SK-N-SH (cell line): ENCODE results near the gene HESX1. TPM values are rescaled to one million over a fixed set of nuclear protein-coding genes. Genes with fewer than 3 reads are reported as not detected.

Experiments
- CTCF ChIA-PET: fragments of 300-600, 350-600 bp; formaldehyde crosslinking; extraction: SDS; loops from one replicate; lab custom pipeline; 2021; lab: Yijun Ruan, JAX
- POLR2A ChIA-PET: fragments of 350-600 bp; sonication (Branson Sonifier 250); formaldehyde crosslinking; extraction: SDS; loops from one replicate; lab custom pipeline; 2020; ENCODE audit warnings: antibody characterized with exemption, inconsistent platforms; lab: Yijun Ruan, JAX
- DNase-seq: peaks from one replicate; pipeline ENCODE4 v3.0.0; 2012
- H2AFZ ChIP-seq: fragments of 200-600 bp; sonication (generic); 2 replicates; pipeline ENCODE4 v1.8.1; 2016; ENCODE audit warnings: antibody characterized with exemption, mild to moderate bottlenecking, low read depth
- H3F3A ChIP-seq: fragments of 200-600 bp; sonication (generic); replicated peaks from 2 replicates; pipeline ENCODE3; 2016; ENCODE audit warnings: antibody characterized with exemption, mild to moderate bottlenecking; ENCODE audit not compliant: insufficient read depth
- H3K27ac ChIP-seq, 2 experiments: fragments of 200-500 bp in 1 of 2; fragments of 200-600 bp in 1 of 2; sonication (Bioruptor generic) in 1 of 2; sonication (generic), shearing (Covaris generic) in 1 of 2; 2 replicates each; pipeline versions ENCODE4 v1.5.1 to v1.6.1; 2014 to 2016; ENCODE audit warnings: low read depth in 2 of 2, inconsistent platforms in 1 of 2, low read length in 1 of 2, mild to moderate bottlenecking in 1 of 2, mixed read lengths in 1 of 2
- H3K27me3 ChIP-seq: fragments of 200-600 bp; sonication (generic), shearing (Covaris generic); 2 replicates; pipeline ENCODE4 v1.6.1; 2016; ENCODE audit warnings: mixed run types; ENCODE audit not compliant: insufficient read depth
- H3K36me3 ChIP-seq, 2 experiments: fragments of 200-500 bp in 1 of 2; fragments of 200-600 bp in 1 of 2; sonication (Bioruptor generic) in 1 of 2; sonication (generic) in 1 of 2; replicated peaks in 1 of 2; 2 replicates each; pipeline versions ENCODE3 to v1.5.1; 2014 to 2016; ENCODE audit warnings: low read length in 1 of 2, mild to moderate bottlenecking in 1 of 2; ENCODE audit not compliant: insufficient read depth in 2 of 2, control insufficient read depth in 1 of 2
- H3K4me1 ChIP-seq, 2 experiments: fragments of 200-500 bp in 1 of 2; fragments of 200-600 bp in 1 of 2; sonication (Bioruptor generic) in 1 of 2; sonication (generic), shearing (Covaris generic) in 1 of 2; 2 replicates each; pipeline versions ENCODE4 v1.5.1 to v1.6.1; 2014 to 2016; ENCODE audit warnings: low read depth in 1 of 2, low read length in 1 of 2, mixed run types in 1 of 2; ENCODE audit not compliant: insufficient read depth in 2 of 2, control insufficient read depth in 1 of 2
- H3K4me2 ChIP-seq: fragments of 200-600 bp; sonication (generic), shearing (Covaris generic); 2 replicates; pipeline ENCODE4 v1.6.1; 2017; ENCODE audit warnings: mixed run types
- H3K4me3 ChIP-seq, 2 experiments: fragments of 200-500 bp in 1 of 2; fragments of 200-600 bp in 1 of 2; sonication (Bioruptor generic) in 1 of 2; sonication (generic), shearing (Covaris generic) in 1 of 2; 2 replicates each; pipeline versions ENCODE4 v1.5.1 to v1.8.1; 2014 to 2016; ENCODE audit warnings: low read depth in 2 of 2, inconsistent platforms in 1 of 2, low read length in 1 of 2, mild to moderate bottlenecking in 1 of 2, mixed read lengths in 1 of 2, moderate library complexity in 1 of 2
- H3K79me2 ChIP-seq: fragments of 200-600 bp; sonication (generic); 2 replicates; pipeline ENCODE4 v1.8.1; 2017; ENCODE audit warnings: mild to moderate bottlenecking; ENCODE audit not compliant: insufficient read depth
- H3K9ac ChIP-seq: fragments of 200-600 bp; sonication (generic); 2 replicates; pipeline ENCODE4 v1.6.1; 2017; ENCODE audit warnings: mixed run types
- H3K9me2 ChIP-seq: fragments of 200-600 bp; sonication (generic); 2 replicates; pipeline ENCODE4 v1.6.1; 2017; ENCODE audit warnings: mixed run types
- H3K9me3 ChIP-seq: fragments of 200-600 bp; sonication (generic); 2 replicates; pipeline ENCODE4 v1.6.1; 2017; ENCODE audit warnings: mixed run types, mild to moderate bottlenecking, moderate library complexity
- H4K20me1 ChIP-seq: fragments of 200-600 bp; sonication (generic); 2 replicates; pipeline ENCODE4 v1.6.1; 2017; ENCODE audit warnings: mild to moderate bottlenecking, mixed run types; ENCODE audit not compliant: insufficient read depth
- ELF1 ChIP-seq: IDR thresholded peaks from 2 replicates; pipeline ENCODE4 v1.4.0; 2012
- EP300 ChIP-seq, 2 experiments: IDR thresholded peaks; 2 replicates each; pipeline versions ENCODE4 v1.4.0 to v1.6.1; 2012; ENCODE audit warnings: borderline replicate concordance in 1 of 2, low read depth in 1 of 2, low read length in 1 of 2
- FOSL2 ChIP-seq: IDR thresholded peaks from 2 replicates; pipeline ENCODE4 v1.4.0; 2012; ENCODE audit warnings: low read depth, mild to moderate bottlenecking, moderate library complexity, borderline replicate concordance
- FOXJ3 ChIP-seq: sonication (generic); formaldehyde crosslinking; IDR thresholded peaks from 2 replicates; pipeline ENCODE4 v1.5.1; 2020; ENCODE audit warnings: mild to moderate bottlenecking, missing genetic modification reagents
- JUND ChIP-seq: IDR thresholded peaks from 2 replicates; pipeline ENCODE4 v1.4.0; 2012
- MAX ChIP-seq: IDR thresholded peaks from 2 replicates; pipeline ENCODE4 v1.4.0; 2012; ENCODE audit warnings: low read depth
- MEF2A ChIP-seq: IDR thresholded peaks from 2 replicates; pipeline ENCODE4 v1.4.0; 2012; ENCODE audit warnings: low read depth, borderline replicate concordance
- POLR2AphosphoS5 ChIP-seq: IDR thresholded peaks from 2 replicates; pipeline ENCODE4 v1.6.1; 2012; ENCODE audit warnings: low read depth, low read length
- RAD21 ChIP-seq: IDR thresholded peaks from 2 replicates; pipeline ENCODE4 v1.6.1; 2012; ENCODE audit warnings: mild to moderate bottlenecking, low read length
- RXRA ChIP-seq: IDR thresholded peaks from 2 replicates; pipeline ENCODE4 v1.4.0; 2012; ENCODE audit warnings: low read depth, mild to moderate bottlenecking, borderline replicate concordance
- SIN3A ChIP-seq: IDR thresholded peaks from 2 replicates; pipeline ENCODE4 v1.6.1; 2012; ENCODE audit warnings: low read depth, mild to moderate bottlenecking, low read length, moderate library complexity, borderline replicate concordance
- SMC3 ChIP-seq: IDR thresholded peaks from 2 replicates; pipeline ENCODE4 v1.6.1; 2012; ENCODE audit warnings: low read depth, low read length, improper control_type of control experiment
- USF1 ChIP-seq: IDR thresholded peaks from 2 replicates; pipeline ENCODE4 v1.4.0; 2012; ENCODE audit warnings: low read depth, borderline replicate concordance
- WGBS: methylation state at CpG from one replicate; pipeline ENCODE4 v1.1.6; 2017; ENCODE audit warnings: low lambda C conversion rate; 5-methylcytosine and 5-hydroxymethylcytosine counted together
- polyA plus RNA-seq, 3 experiments: library from polyadenylated mRNA; depleted of rRNA; stranded (reverse); fragments of >200 nt; gene quantifications; 2 replicates each; pipeline ENCODE4 v1.2.3, GENCODE V29; 2012
- TF ChIP-seq, protein P1 (sequence below): fragments of 150-350 bp; IDR thresholded peaks from 2 replicates; pipeline ENCODE4 v1.6.1; 2017; ENCODE audit warnings: antibody characterized with exemption, low read length, low read depth, borderline replicate concordance
- TF ChIP-seq, protein P2 (sequence below): IDR thresholded peaks from 2 replicates; pipeline ENCODE4; 2012

Gene HESX1
- polyA plus RNA-seq, 1 of the 3 experiments (the other 2 are of a cell fraction), result 1.2 TPM

DNA sequence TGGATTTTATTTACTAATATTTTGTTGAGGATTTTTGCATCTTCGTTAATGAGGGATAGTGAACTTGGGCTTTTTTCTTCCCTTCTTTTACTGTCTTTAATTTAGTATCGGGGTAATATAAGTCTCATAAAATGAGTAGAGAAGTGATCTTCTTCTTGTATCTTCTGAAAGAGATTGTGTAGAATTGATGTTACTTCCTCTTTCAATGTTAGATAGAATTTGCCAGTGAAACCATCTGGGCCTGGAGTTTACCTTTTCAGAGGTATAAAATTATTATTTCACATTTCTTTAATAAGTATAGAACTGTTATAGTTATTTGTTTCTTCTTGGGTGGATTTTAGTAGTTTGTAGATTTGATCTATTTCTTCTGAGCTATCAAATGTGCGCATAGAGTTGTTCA is 7.8 kb downstream of the HESX1 start:
- POLR2A ChIA-PET, result no interaction called here
- CTCF ChIA-PET, result interaction anchor here (0.6 to 1.3 kb wide), 2 partner anchors 22 to 670 kb away, joined by 4 to 5 read pairs; no protein-coding TSS in a partner anchor
- WGBS, result 89% methylated on average over 3 of the region's 3 CpGs

DNA sequence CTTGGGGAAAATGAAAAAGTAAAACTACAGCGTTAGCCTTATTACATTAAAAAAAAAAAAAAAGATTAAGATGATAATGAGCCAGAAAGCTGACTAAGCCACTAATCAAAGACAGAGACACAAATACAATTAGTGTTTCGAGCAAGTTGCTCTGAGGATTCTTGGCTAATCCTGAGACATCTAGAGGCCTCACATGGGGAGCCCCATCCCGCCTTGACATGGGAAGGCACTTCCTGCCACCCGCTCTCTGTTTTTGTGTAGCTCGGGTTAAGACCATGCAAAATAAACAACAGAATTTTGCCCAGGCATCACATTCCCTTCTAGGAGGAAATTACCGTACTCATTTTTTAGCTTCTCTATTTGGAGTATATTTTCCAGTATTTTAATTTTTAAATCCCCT is 15.3 kb downstream of the HESX1 start:
- TF ChIP-seq JUND (no peak), SIN3A (no peak), USF1 (no peak), SMC3 (no peak), EP300 (IDR thresholded peaks at IDR 0.05; ENCODE audit: borderline replicate concordance in 1 of 2, low read depth in 1 of 2, low read length in 1 of 2) (no peak)
- ChIA-PET POLR2A (no interaction called here), CTCF (interaction anchor here (1.0 to 1.2 kb wide), 3 partner anchors 9 to 84 kb away, joined by 3 to 4 read pairs (median 4); no protein-coding TSS in a partner anchor)
- no peaks in the 10 kb centered on the region for H3K9me2 ChIP-seq
- H3K4me1 ChIP-seq, result peaks cover 0 to 7% of the 10 kb centered on the region in 2 experiments; a peak in 2 of 4 replicates
- peak; percentile 36 for DNase-seq
- no peaks in the 10 kb centered on the region for H4K20me1 ChIP-seq
- H3K4me3 ChIP-seq, result no peak overlapping the region
- H3F3A ChIP-seq, result peaks cover 5% of the 10 kb centered on the region
- no peaks in the 10 kb centered on the region for H3K79me2 ChIP-seq
- no peak overlapping the region for H2AFZ ChIP-seq
- H3K9ac ChIP-seq, result no peak overlapping the region
- H3K27me3 ChIP-seq, result no peaks in the 10 kb centered on the region
- H3K27ac ChIP-seq, result no peak overlapping the region
- no peaks in the 10 kb centered on the region for H3K9me3 ChIP-seq
- 54% methylated on average over 6 of the region's 6 CpGs for WGBS
- H3K36me3 ChIP-seq, result no peaks in the 10 kb centered on the region
- H3K4me2 ChIP-seq, result no peak overlapping the region

More for the DNA sequence above, 7.8 kb downstream of the HESX1 start:
- Histone ChIP-seq H3F3A (no peaks in the 10 kb centered on the region), H4K20me1 (no peaks in the 10 kb centered on the region), H3K4me2 (no peak overlapping the region), H3K4me1 (no peaks in the 10 kb centered on the region), H3K27me3 (no peaks in the 10 kb centered on the region), H3K9me2 (no peaks in the 10 kb centered on the region), H3K4me3 (no peak overlapping the region), H3K36me3 (no peaks in the 10 kb centered on the region), H3K79me2 (no peaks in the 10 kb centered on the region), H2AFZ (no peak overlapping the region), H3K9me3 (no peaks in the 10 kb centered on the region), H3K27ac (no peak overlapping the region), H3K9ac (no peak overlapping the region)
- no peak for DNase-seq
- TF ChIP-seq RXRA (no peak), RAD21 (no peak), EP300 (IDR thresholded peaks at IDR 0.05; ENCODE audit: borderline replicate concordance in 1 of 2, low read depth in 1 of 2, low read length in 1 of 2) (no peak), FOSL2 (no peak), ELF1 (no peak), POLR2AphosphoS5 (no peak), MEF2A (no peak), MAX (no peak), FOXJ3 (CRISPR knock-in tag) (no peak)
- TF ChIP-seq, protein P1, sequence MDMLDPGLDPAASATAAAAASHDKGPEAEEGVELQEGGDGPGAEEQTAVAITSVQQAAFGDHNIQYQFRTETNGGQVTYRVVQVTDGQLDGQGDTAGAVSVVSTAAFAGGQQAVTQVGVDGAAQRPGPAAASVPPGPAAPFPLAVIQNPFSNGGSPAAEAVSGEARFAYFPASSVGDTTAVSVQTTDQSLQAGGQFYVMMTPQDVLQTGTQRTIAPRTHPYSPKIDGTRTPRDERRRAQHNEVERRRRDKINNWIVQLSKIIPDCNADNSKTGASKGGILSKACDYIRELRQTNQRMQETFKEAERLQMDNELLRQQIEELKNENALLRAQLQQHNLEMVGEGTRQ, result no peak
- TF ChIP-seq, protein P2, sequence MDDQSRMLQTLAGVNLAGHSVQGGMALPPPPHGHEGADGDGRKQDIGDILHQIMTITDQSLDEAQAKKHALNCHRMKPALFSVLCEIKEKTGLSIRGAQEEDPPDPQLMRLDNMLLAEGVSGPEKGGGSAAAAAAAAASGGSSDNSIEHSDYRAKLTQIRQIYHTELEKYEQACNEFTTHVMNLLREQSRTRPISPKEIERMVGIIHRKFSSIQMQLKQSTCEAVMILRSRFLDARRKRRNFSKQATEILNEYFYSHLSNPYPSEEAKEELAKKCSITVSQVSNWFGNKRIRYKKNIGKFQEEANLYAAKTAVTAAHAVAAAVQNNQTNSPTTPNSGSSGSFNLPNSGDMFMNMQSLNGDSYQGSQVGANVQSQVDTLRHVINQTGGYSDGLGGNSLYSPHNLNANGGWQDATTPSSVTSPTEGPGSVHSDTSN, result no peak
